Ishikawa (cell line): ENCODE results near the gene KCNK16.

Experiments used
- CEBPB ChIP-seq: IDR thresholded peaks from 2 replicates; pipeline ENCODE4 v1.6.1; 2012
- EGR1 ChIP-seq: IDR thresholded peaks from 2 replicates; pipeline ENCODE4 v1.6.1; 2012
- EP300 ChIP-seq: IDR thresholded peaks from 2 replicates; pipeline ENCODE4 v1.6.1; 2012; ENCODE audit warnings: borderline replicate concordance
- NFIC ChIP-seq: IDR thresholded peaks from 2 replicates; pipeline ENCODE4 v1.6.1; 2012
- RAD21 ChIP-seq: IDR thresholded peaks from 2 replicates; pipeline ENCODE4 v1.6.1; 2012; ENCODE audit warnings: low read depth
- TAF1 ChIP-seq: IDR thresholded peaks from 2 replicates; pipeline ENCODE4 v1.6.1; 2012; ENCODE audit warnings: low read depth, mild to moderate bottlenecking
- YY1 ChIP-seq: IDR thresholded peaks from 2 replicates; pipeline ENCODE4 v1.6.1; 2012; ENCODE audit warnings: low read depth
- TF ChIP-seq, protein P1 (sequence below): IDR thresholded peaks from 2 replicates; pipeline ENCODE4 v1.6.1; 2012
- TF ChIP-seq, protein P2 (sequence below): IDR thresholded peaks from 2 replicates; pipeline ENCODE4 v1.6.1; 2012; ENCODE audit warnings: low read depth, mild to moderate bottlenecking
- TF ChIP-seq, protein P3 (sequence below): IDR thresholded peaks from 2 replicates; pipeline ENCODE4 v1.6.1; 2012

DNA sequence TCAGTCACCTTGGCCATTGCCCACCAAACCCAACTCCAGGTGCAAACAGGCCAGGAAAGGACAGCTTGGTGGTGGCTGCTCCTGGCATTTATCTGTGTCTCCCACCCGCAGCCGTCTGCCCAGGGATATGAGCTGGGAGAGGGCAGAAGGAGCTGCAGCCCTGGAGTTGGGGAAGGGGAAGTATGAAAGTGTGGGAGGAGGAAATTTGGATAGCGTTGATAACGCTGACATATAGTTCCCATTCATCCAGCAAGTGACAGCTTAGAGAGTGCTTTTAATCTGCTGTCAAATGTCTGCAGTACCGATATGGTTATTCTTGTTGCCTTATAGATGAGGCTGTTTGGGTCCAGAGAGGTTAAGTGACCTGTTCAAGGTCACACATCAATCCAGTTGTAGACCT, 741 bp downstream of the KCNK16 start:
- TF ChIP-seq EP300, result no peak
- TF ChIP-seq RAD21, result no peak
- TF ChIP-seq, protein P1, sequence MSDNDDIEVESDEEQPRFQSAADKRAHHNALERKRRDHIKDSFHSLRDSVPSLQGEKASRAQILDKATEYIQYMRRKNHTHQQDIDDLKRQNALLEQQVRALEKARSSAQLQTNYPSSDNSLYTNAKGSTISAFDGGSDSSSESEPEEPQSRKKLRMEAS, result no peak
- no peak for TF ChIP-seq YY1
- TF ChIP-seq, protein P2, sequence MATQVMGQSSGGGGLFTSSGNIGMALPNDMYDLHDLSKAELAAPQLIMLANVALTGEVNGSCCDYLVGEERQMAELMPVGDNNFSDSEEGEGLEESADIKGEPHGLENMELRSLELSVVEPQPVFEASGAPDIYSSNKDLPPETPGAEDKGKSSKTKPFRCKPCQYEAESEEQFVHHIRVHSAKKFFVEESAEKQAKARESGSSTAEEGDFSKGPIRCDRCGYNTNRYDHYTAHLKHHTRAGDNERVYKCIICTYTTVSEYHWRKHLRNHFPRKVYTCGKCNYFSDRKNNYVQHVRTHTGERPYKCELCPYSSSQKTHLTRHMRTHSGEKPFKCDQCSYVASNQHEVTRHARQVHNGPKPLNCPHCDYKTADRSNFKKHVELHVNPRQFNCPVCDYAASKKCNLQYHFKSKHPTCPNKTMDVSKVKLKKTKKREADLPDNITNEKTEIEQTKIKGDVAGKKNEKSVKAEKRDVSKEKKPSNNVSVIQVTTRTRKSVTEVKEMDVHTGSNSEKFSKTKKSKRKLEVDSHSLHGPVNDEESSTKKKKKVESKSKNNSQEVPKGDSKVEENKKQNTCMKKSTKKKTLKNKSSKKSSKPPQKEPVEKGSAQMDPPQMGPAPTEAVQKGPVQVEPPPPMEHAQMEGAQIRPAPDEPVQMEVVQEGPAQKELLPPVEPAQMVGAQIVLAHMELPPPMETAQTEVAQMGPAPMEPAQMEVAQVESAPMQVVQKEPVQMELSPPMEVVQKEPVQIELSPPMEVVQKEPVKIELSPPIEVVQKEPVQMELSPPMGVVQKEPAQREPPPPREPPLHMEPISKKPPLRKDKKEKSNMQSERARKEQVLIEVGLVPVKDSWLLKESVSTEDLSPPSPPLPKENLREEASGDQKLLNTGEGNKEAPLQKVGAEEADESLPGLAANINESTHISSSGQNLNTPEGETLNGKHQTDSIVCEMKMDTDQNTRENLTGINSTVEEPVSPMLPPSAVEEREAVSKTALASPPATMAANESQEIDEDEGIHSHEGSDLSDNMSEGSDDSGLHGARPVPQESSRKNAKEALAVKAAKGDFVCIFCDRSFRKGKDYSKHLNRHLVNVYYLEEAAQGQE, result no peak
- TF ChIP-seq NFIC, result no peak
- no peak for TF ChIP-seq TAF1
- TF ChIP-seq CEBPB, result no peak
- TF ChIP-seq, protein P3, sequence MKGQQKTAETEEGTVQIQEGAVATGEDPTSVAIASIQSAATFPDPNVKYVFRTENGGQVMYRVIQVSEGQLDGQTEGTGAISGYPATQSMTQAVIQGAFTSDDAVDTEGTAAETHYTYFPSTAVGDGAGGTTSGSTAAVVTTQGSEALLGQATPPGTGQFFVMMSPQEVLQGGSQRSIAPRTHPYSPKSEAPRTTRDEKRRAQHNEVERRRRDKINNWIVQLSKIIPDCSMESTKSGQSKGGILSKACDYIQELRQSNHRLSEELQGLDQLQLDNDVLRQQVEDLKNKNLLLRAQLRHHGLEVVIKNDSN, result no peak
- no peak for TF ChIP-seq EGR1
